Measurements from ENCODE around the gene VAV3.

VAV3 gene

DNA sequence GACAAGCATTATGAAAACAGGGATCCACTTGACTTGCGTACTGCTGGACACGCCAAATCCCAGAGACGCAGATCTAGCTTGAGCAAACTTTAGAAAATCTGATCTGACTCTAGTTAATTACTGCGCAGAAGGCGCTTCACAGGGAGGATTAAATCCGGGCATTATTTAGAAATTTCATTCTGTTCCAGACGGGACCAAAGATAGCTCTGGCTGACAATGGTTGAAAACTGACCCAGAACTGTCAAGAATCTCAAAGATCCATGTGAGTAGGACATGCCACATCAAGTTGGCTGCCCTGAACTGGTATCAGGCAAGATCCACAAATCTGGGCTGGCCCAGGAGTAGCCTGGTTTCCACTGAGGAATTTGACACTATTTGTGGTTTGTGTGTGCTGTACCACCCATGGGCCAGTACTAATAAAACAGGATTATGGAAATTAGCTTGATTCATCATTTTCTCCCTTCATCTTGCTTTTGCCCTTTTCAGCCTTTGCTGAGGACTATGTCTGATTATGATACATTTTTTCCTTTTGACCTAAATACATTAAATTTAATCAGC lies 171.0 kb downstream of the VAV3 start:
- DNase-seq (ENCODE audit: low read depth in 2 of 2) = no peak

GRCh38 chr1:107791348-107791747 lies 173.6 kb downstream of the VAV3 start:
- no peak for DNase-seq (ENCODE audit: low read depth in 2 of 2)

DNA sequence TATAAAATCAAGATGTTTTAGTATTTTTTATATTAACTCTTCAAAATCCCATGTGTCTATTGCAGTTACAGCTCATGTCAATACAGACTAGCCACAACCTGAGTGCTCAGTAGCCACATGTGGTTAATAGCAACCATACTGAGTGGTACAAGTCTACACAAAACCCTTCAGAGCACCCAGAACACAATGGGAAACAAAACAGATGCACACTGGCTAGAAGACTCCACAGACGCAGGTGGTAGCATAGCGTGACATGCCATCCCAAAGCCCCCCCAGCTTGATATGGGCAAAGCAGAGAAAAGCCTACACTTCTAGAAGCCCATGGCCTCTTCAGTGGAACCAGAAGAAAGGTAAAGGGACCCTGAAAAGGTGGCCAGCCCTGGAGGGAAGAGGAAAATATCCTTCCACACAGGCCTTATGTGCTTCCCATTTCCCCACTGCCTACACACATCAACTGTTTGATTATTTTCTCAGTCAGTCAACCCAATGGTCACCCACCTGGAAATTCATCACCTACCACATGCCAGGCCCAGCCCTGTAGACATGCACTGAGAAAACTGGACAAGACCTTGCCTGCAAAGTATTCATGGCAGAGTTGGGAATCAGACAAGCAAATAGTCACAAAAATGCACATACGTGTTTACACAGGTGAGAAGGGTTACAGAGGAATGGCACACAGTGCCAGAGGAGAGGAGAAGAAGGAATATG lies 175.0 kb downstream of the VAV3 start:
- no peak for DNase-seq (ENCODE audit: low read depth in 2 of 2)

- DNase-seq (ENCODE audit: low read depth in 2 of 2) = no peak
Measured at GRCh38 chr1:107788206-107789202, 176.5 kb downstream of the VAV3 start.

DNA sequence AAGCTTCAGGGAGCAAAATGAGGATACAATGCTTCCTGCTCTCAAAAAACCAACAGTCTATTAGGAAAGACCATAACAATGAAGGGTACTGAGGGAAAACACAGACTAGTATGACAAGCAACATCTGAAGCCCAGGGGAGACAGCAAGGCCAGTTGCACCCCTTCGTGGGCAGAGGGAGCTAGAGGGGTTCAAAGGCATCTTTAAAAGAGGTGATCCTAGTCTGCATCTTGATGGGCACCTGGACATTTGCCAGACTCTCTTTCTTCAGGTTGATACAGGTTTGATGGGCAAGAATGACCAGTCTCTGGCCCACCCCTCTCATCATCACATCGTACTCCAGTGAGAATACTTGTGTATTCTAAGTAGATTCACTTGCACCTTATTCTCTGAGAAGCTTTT lies 177.7 kb downstream of the VAV3 start:
- DNase-seq (ENCODE audit: low read depth in 2 of 2) = no peak

- no peak for DNase-seq (ENCODE audit: low read depth in 2 of 2)
Measured at GRCh38 chr1:107786203-107786845, 178.7 kb downstream of the VAV3 start.

GRCh38 chr1:107785496-107786202 lies 179.3 kb downstream of the VAV3 start:
- DNase-seq (ENCODE audit: low read depth in 2 of 2) = no peak

DNA sequence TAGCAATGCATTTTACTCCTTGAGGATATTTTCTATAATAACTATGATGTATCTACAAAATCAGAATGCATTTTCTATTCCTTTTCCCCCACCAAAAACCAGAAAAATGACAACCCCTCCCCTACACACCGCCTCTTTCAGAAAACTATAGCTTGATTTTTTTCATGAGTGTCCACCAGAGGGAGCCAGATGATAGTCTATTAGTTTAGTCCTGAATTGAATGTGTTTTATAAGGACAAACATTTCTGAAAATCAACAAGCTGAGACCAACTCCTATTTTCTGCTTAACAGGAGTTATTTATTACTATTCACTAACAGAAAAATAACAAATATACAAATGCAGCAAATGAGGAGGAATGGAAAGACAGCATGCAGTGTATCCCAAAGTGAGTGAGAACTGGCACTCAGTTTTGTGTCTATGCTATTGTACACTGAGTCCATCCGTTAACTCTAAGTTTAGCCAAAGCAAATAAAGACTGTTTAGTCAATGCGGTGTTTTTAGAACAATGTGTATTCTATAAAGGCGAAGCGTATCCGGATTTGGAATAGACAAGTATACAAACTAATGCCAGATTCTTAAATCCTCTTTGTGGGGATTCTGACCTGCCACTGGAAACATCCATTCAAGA lies 182.6 kb downstream of the VAV3 start:
- peak in 1 of 2 donors; percentile 14 for DNase-seq (ENCODE audit: low read depth in 2 of 2)

DNA sequence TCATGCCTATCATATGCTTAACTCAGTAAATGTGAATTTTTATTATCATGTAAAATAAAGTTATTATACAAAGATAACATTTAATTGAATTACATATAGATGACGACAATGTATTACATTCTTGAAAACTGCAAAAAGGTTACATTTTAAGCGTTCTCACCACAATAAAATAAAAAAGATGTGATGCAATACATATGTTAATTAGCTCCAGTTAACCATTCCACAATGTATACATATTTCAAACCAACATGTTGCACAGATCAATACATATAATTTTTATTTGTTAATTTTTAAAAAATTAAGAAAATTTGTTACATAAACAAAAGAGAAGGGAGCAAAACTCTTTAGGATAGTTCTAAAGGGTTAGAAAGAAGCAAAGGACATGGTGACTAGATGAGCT lies 183.7 kb downstream of the VAV3 start:
- DNase-seq (ENCODE audit: low read depth in 2 of 2) = no peak

DNA sequence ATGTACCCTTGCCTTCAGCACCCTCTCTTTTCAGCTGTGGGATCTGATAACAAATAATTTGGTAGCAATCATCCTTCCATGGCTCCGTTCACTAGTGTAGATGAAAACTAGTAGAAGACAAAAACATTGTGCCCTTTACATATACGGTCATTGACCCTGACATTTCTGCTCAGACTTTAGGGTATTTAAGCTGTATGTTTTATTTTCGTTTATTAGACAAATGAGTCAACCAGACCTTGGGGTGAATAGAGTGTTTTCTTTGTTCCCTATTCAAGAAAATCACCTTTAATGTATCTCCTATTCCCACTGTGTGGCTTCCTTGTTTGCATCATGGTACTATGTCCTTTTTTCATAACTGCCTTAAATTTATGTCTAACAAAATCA lies 187.3 kb downstream of the VAV3 start:
- no peak for DNase-seq (ENCODE audit: low read depth in 2 of 2)

DNA sequence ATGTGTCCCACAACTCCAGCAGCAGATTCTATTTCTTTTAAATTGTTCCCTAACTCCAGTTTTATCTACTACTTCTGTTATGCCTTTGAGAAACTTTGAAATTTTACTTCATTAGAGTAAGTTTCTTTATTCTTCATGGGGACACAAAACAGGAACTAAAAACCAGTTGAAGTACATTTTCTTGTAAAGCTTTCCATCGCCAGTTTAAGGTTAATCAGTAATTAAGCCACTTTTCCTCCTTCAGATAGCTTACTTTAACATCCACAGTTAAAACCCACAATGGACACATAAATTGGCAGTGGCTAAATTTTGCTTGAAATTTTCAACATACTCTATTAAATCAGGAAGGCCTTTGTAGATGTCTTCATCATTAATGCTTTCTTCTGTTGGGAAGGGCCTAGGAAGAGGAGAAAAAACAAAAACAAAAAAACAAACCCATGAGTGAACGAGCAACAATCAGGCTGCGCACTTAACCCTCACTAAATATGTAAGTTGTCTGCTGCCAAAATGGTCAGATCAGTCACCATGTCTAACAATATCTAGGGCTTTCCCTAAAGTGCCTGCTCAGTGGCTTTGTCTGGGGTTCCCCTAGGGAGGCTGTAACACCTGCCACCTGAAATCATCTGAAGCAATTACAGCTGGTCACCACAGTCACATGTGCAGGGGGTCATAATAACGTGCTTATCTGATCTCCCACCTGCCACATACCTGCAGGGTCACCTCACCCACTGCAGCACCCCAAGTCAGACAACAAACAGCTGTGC lies 187.9 kb downstream of the VAV3 start:
- DNase-seq (ENCODE audit: low read depth in 2 of 2) = no peak

GRCh38 chr1:107771377-107771776 lies 193.6 kb downstream of the VAV3 start:
- DNase-seq (ENCODE audit: low read depth in 2 of 2) = no peak

- no peak for DNase-seq (ENCODE audit: low read depth in 2 of 2)
Measured at GRCh38 chr1:107767156-107767582, 197.8 kb downstream of the VAV3 start.

DNA sequence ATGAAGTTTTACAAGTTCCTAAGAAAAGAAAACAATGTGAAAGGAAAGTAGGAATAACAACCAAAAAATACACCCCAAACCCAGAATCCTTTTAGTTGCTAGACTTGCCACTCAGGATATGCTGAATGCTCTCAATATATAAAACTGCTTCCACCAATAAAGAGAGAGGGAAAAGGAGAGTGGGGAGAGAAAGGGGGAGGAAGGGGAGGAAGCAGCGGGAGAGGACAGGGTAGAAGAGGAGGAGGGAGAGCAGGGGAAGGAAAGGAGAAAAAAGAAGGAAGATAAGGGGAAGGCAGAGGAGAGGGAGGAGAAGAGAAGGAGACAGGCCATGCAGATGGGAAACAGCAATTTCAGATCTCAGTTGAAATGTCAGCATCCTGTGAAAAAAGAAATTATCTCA lies 198.4 kb downstream of the VAV3 start:
- DNase-seq (ENCODE audit: low read depth in 2 of 2) = no peak

- DNase-seq (ENCODE audit: low read depth in 2 of 2) = no peak
Measured at GRCh38 chr1:107762751-107763390, 202.1 kb downstream of the VAV3 start.

- no peak for DNase-seq (ENCODE audit: low read depth in 2 of 2)
Measured at GRCh38 chr1:107760065-107760464, 204.9 kb downstream of the VAV3 start.

GRCh38 chr1:107750364-107750959 lies 214.5 kb downstream of the VAV3 start:
- no peak for DNase-seq (ENCODE audit: low read depth in 2 of 2)

DNA sequence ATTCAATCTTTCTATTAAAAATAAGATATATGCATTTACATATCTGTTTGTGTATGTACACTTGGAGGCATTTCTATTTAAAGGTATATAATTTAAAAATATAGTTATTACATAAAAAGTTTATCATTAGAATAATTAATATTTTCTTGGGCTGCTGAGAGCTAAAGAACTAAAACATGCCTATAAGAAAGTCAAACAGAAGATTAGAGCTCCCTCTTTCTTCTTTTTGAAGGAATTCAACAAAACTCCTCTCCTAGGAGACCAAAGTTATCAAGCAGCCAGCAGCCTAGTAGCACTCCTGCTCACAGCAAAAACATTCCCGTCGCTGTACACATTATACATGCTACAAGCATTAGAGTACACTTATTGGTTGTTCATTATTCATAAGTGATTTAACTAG lies 216.4 kb downstream of the VAV3 start:
- DNase-seq (ENCODE audit: low read depth in 2 of 2) = no peak

- DNase-seq (ENCODE audit: low read depth in 2 of 2) = no peak
Measured at GRCh38 chr1:107741242-107741641, 223.7 kb downstream of the VAV3 start.
